Effector CD8-positive, alpha-beta T cell (primary cell): Measurements from ENCODE around the gene ZBTB20.

Experiments
- DNase-seq: peaks from one replicate; lab custom pipeline; 2025; lab: John Stamatoyannopoulos, UW

Gene ZBTB20

DNA sequence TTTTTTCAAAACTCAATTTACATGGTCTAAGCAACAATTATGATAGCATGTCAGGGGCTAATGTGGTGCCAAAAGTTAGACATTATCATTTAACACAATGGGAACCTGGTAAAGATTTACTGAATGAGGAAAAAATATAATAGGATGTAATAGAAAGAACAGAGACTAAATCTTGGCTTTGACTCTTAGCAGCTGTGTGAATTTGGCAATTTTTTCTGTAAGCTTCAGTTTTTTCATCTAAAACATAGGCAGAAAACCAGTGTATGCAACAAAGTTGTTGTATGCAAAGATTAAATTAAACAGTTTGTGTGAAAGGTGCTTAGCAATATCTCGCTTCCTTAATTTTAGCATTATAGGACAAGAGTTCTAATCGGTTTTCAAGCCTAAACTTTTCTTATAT, 57.6 kb downstream of the ZBTB20 start:
- no peak for DNase-seq

DNA sequence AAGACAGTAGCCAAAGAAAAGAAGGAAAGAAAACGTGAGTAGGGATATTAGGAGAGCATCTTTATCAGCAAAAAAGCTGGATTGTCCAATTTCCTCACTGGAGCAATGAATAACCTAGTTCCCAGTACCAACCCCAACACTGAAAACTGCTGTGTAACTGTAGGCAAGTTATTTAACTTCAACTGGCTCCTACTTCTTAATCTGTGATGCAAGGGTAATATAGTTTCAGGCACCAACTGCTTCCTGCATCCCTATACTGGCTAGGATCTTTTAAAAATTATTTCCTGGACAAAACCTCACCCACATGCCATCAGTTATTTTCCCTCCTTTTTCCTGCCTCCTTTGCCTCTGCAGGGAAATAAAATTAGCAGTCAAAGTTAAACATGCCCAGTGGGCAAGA, 59.6 kb downstream of the ZBTB20 start:
- no peak for DNase-seq

DNA sequence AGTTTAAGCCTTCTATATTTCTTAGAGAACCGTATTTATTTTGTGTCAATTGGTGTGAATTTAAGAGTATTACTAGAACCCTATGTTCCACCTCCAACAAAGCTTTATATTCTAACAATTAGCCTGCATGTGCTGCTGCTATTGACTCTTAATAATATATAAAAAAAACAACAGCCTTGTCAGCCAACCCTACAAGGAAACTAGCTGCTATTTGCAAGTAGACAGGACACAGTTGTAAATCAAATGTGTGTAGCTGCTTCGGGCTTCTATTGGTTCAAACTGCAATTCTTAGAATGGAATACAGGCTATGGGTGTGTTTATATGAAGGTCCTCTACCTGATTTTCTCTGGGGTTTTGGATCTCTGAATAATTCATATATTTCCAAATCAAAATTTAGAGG, 60.7 kb downstream of the ZBTB20 start:
- DNase-seq, result no peak

DNA sequence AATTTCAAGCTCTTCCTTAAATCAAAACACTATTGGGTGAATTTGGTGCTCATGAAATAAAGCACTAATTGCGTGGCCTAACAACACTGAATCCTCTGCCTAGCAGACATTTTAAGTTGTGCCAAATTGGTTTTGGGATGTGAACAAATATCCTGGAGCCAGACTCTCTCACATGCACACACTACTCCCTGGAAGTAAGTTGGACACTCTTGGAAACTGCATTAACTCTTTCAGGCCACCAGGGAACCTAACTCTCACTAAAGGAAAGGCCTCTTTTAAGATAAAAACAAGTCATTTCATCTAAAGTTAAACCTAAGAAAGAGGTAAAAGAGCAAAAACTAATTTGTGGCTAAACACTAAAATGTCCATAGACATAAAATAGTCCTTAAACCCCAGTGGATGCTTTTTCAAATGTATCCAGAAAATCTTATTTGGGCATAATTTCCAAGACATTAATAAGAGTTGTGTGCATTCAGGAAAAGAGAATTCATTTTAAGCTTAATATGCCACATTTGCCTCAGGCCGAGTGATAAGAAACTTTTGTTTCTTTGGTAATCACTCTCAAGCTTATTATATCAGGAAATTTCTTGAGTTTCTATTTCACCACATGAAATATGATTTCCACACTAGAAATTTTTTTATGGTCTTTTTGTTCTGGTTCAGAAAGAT, 61.8 kb downstream of the ZBTB20 start:
- DNase-seq, result no peak

DNA sequence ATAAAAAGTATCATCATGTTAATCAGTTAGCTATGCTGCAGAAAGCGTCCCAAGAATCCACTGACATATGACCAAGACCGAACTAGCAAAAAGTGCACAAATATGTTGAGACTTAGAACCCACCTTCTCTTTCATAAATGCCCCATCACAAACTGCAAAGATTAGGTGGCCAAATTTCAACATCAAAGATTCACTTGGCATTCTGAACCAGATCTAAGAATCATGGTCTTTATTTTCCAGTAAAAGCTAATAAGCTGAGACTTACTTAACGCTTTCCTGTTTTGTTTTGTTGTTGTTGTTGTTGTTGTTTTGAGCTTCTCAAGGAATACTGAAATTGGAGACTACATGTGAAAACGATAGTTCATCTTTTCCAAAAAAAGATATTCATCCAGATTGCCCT, 62.4 kb downstream of the ZBTB20 start:
- DNase-seq, result no peak

DNA sequence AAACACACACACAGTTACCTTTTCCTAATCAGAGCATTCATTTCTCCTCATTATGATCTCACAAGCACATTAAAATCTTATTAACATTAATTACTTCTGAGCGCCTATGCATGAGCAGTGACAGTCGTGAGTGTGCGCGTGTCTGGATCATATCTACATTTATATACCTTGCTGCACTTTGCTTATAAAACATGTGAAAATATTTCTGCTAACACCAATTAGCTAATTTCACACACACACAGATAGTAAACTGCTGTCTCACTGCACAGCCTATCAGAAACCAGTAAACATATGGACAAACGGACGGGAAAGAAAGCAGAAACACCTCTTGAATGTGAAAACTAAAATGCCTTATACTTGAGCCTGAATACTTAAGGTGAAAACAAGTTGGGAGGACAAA, 64.8 kb downstream of the ZBTB20 start:
- DNase-seq, result no peak

DNA sequence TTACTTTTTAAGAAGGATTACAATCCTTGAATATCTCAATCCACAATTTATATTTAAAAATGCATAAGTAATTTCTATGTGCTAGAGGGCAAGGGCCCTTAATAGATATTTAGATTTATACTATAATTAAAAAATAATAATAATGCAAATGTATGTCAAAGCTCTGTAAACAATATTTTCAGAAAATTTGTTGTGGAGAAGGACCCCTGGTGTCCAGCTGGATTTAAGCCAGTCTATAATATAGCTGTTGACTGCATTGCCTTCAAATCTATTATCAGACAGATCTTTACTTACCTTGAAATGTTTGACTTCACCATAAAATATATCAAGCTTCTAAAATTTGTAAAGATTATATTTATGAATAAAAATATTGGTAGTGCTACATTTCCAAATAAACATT, 65.6 kb downstream of the ZBTB20 start:
- no peak for DNase-seq

DNA sequence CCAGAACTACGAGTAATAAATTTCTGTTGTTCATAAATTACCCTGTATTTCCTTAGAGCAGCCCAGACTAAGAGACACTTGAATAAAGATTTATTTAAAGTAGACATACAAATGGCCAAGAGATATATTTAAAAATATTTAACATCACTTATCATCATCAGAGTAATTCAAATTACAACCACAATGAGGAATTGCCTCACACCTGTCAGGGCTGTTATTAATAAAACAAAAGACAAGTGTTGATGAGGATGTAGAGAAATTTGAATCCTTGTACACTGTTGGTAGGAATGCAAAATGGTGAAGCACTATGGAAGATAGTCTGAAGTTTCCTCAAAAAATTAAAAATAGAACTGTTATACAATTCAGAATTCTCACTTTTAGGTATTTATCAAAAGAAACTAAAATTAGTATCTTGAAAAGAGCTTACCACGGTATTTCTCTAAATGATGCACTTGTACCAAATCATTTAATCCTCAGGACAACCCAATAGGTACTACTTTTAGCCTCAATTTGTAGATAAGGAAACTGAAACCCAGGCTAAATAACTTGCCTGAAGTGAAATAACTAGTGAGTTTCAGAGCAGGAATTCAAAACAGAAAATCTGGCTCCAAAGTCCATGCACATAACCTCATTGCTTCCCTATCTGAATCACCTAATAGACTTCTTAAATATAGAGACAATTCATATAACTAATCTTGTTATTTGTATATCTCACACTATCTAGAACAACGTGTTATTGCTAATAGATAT, 69.4 kb downstream of the ZBTB20 start:
- no peak for DNase-seq

DNA sequence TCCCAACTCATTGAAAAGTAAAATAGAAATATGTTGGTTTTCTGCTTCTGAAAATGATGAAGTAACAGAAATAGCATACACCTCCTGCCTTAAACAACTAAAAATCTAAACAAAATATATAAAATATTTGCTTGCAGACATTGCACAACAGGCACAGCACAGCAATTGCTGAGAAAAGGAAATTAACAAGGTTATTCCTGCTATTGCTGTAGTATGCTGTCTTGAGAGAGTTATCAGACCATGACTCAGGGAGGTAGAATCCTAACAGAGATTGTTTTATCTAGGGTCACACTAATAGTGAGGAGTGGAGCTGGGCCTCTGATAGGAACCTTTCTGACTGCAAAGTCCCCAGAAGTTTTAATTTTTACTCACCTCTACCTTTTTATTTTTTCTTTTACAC, 72.6 kb downstream of the ZBTB20 start:
- no peak for DNase-seq

DNA sequence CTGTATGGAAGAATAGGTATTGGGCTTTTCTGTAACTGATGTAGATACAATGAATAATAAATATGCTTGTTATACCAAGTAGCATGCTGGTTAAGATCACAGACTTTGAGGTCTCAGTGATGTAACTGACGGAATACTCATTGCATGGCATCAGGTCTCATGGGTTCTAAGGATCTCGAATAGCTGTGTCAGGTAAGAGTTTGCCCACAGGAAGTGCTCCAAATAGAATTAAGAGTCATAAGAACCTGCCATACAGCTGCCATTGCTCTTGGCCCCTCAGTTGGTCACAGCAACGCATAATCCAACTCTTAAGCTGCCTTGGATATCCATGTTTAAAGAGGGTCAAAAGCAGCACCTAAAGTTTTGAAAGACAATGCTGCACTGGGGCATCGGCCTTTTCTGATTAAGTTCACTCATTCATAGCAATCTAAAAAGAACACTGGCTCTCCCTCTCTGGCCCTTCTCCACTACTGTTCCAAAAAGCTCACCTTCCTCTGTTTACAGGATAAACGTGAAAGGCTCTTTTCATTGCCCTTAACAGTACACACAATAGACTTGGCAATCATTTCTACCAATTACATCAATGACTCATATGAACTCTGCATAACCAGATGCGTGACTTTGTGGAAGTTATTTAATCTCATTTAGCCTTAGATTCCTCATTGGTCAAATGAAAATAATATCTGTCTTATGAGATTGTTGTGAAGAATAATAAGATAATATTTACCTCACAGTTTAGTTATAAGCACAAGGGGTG, 74.6 kb downstream of the ZBTB20 start:
- DNase-seq, result no peak

DNA sequence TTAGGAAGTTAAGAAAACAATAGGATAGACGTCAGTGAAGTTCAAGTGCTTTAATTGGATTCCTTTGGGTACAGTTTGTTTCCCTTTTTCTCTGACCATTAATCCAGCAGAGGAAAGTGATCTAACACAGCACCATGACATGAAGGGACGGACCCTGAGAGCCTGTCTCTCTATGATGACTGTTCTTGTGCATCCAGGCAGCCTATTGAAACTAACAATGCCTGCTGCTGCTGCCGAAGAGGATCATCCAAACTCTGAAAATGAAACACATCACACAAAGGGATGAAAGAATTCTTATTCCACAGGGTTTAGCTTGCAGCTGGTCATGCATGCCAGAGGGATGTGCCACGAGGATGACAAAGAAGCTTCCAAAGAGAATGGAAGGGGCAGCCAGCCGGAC, 75.5 kb downstream of the ZBTB20 start:
- no peak for DNase-seq

DNA sequence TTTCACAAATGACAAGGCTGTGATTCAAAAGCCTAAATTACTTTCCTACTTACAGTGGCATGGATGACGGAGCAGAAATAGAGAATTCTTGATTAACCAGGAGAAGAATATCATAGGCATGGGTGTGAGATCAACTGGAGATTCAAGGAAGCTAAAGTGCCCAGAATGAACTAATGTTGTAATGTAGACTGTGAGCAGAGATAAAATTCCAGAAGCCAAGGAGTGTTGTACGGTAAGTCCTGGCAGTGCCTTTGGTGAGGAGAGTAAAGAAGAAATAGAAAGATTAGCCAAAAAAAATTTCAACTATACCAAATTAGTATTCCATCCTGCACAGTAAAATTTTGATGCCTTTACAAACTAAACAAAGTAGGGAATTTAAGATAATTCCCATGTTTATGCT, 75.9 kb downstream of the ZBTB20 start:
- no peak for DNase-seq

DNA sequence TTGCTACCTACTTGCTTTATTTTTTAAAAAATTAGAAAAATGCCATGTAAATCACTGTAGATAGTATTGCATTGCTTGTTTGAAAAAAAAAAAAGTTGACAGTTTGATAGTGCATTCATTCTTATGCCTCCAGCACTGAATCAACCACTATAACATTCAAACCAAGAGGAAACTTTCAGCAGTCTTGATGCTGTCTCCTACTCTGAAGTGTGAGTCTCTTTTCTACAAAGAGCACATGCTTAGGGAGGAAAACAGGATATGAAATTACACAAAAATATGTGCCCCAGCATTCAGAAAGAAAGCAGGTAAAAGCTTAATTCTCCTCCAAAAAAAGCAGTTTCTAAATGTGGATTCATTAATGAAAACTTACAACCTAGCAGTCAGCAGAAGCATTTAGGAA, 78.3 kb downstream of the ZBTB20 start:
- no peak for DNase-seq

DNA sequence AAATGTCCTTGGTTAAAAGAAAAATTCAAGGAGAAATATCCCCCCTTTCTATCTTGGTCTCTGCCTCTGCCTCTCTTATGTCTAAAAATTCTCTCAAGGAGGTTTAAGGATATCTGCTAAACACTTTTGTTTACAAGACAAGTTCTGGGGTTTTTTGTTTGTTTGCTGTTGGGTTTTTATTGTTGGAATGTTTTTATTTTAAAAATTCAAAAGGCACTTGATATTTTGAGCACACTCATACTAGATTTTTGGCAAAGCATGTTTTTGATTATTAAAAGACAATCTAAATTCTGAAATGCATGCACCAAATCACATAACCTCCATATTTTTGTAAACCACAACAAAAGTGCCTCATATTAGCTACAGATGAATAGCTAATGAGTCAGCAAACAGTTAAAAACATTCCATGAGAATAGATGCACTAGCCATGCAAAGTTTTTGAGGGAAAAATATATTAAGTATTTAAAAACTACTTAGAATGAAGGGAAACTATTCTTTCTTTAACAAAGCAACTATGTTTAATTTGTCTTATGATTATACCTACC, 84.6 kb downstream of the ZBTB20 start:
- no peak for DNase-seq

DNA sequence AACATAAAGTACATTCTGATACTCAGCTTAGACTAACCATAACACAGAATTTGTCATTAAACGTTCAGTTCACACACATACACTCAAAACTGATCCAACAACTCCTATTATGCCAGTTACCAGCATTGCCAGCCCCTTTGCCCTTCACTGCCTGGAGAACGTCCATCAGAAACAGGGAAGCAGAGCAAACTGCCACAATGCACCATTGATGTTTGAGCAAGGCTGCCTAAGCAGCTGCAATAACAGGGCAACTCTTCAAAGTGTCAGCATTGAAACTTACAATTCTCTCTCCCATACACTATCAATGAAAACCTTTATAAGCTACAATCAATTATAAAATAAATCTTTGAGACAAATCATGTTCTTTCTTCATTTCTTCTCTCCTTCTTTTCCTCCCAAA, 85.1 kb downstream of the ZBTB20 start:
- no peak for DNase-seq

DNA sequence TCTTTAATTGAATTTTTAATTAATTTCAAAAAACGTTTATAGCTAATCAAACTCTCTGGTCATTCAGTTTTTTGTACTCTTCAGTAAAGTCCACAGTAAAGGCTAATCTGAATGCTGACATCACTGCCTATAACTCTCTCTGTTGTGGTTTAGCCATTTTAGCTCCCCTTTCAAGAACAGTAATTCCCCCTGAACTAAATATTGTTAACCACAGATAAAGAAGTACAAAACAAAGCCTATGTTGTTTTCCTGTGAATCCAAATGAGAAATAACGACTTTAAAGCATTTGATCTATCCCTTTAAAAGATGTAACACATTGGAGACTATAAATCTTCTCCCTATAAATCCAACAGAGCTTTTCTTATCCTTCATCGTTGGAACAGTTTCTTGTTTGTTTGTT, 94.2 kb downstream of the ZBTB20 start:
- DNase-seq, result no peak

DNA sequence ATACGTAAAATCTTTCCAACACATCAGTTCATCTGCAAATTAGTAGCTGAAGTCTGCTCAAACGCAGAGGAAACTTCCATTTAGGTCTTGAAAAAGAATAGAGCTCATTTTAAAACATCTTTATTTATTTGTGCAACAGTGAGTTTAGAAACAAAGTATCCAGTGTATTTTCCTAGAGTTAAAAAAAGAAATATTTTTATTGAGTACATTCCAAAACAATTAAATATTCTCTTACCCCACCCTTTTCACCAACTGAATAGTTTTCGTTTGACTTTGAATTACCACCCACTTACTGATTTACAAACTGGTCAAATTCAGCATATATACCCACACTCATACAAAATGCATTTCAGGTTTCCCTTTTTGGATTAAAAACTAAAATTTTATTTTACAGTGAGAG, 104.7 kb downstream of the ZBTB20 start:
- no peak for DNase-seq

DNA sequence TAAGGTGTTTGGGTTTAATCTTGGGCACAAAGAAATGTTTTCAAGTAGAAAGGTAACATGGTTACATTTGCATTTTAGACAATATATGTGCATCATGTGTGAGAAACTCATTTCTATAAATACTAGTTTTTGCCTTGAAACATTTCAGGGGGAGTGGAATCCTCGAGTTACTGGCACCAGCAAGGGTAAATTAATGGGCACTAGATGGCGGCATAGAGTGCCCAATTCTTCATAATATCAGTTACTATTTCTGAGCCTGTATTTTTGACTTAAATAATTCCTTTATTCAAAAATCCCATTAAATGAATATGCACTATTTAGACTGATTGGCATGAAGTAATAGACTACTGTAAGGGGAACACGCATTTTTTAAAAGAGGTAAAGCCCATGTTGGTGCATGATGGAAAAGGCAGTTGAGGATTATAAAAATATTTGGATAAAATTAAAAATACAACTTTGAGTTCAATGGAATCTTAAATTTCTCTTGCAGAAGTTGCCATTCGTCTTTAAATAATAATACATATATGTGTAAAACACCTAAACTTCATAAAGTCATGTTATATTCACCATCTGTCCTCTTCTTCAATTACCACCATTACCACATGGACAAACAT, 106.3 kb downstream of the ZBTB20 start:
- DNase-seq, result no peak

DNA sequence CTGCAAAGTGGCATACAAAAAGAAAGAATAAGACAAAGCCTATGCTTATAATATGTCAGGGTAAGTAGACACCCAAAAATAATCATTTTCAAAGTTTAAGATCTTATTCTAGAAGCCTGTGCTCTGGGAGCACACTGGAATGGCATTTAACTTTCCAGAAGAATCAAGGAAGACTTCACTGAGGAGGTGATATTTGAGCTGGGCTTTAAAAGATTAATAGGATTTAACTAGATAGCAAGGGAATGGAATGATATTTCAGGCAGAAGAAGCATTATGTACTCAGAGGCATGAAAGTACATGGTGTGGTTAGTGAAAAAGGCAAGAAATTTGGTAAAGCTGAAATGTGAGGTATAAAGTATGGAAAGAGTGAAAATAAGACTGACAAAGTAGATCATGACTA, 106.8 kb downstream of the ZBTB20 start:
- DNase-seq, result no peak

DNA sequence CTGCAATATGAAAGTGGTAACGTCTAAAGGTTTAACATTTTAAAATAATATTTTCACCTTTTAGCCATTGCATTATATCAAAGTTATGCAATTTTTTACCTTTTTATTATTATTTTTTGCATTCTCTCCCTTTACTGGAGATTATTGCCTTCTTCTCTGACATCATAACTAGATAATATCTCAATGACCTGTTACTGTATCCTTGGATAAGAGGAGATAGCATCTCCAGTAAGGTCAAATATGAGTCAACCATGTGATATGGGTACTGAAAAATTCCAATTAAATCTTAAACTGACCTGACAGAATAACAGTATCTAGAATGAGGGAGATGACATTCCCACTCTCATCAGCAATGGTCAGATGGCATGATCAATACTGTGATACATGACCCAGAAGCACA, 108.3 kb downstream of the ZBTB20 start:
- no peak for DNase-seq

DNA sequence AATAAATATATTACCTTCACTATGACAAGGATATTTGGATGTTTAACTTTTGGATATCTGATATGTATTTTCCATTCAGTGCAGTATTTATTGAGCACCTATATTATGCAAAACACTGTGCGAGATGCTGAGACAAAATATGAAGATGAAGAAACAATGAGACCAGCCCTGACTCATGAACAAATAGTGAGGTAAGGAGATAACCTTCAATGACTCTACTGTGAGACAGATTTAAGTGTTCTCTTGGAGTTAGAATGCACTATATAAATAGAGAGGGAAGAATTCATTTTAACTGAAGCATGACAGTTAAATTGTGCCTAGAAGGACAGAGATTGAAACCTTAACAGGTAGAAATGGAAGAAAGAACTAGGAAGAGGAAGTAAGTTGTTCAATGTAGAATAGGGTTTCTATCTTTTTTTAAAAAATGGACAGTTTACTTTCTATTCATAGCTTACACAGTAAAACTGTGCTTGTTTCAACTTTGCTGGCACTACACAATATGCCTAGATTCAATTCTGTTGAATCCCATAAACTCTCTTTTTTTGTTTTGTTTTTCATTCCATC, 124.2 kb downstream of the ZBTB20 start:
- no peak for DNase-seq

DNA sequence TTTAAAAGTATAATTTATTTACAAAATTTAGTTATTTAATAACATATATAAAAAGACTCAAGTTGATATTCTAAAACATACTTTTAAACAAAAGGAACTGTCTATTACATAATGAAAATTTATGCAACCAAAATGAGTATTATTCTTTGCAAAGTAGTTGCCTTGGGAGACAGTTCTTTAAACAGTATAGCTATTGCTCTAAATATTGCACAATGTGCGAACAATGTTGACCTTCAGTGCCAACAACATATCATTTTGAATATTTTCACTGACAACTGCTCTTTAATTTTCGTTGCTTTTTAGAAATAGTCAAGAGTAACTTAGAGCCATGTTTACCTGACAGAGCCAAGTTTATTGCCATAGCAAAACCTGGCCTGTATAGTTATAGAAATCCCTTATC, 124.9 kb downstream of the ZBTB20 start:
- no peak for DNase-seq
